OCI-LY7 (cell line): Measurements from ENCODE around the gene DGLUCY.
A peak's percentile ranks its signal among the peaks of the same experiment; 100 is the strongest.

Experiments
- CTCF ChIP-seq: fragments of 200-600 bp; sonication (generic); conservative IDR thresholded peaks from 2 replicates; pipeline ENCODE4 v1.5.1; 2014; ENCODE audit warnings: mild to moderate bottlenecking, antibody characterized with exemption, low read length, moderate library complexity, mixed read lengths
- EZH2phosphoT487 ChIP-seq: fragments of 200-600 bp; sonication (generic); IDR thresholded peaks from 2 replicates; pipeline ENCODE4 v1.6.1; 2018; ENCODE audit warnings: low read depth, borderline replicate concordance, mild to moderate bottlenecking, mixed run types, antibody characterized with exemption, low read length, moderate library complexity, mixed read lengths

DNA sequence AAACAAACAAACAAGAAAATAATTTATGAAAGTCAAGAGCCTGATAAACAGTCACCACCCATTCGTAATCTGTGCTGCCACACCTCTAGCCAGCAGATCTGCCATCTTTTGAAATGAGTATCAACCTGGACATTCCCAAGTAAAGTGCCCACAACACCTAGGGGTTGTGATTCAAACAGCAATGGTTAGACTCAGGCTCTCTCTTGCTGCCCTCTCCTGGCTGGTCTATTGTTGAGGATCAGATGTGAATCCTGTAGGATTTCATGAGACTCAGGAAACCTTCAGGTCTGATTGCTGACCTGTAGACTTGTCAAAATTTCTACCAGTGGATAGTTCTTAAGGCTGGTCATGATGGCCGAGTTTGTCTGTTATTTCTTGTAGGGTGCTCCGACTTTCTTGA is 26.8 kb downstream of the DGLUCY start:
- TF ChIP-seq CTCF (peak; percentile 63), EZH2phosphoT487 (no peak)
